Stimulated activated naive CD8-positive, alpha-beta T cell treated with anti-CD3 and anti-CD28 coated beads, Interleukin-15, Interleukin-2, amounts not matched to agents 100 ng/mL and 50 ng/mL, for 24 hours (primary cell): ENCODE results near the gene SLC38A4.
"Not testable (repeated sequence)": the region's sequence is repeated elsewhere in the genome, so short reads cannot be mapped to it uniquely, and the experiment has no call there.

Experiments used
- H3K27ac Mint-ChIP-seq: one replicate; pipeline ENCODE4 v1.8.0; 2021; ENCODE audit warnings: mild to moderate bottlenecking, mixed read lengths
- H3K27me3 Mint-ChIP-seq: one replicate; pipeline ENCODE4 v1.8.0; 2021; ENCODE audit warnings: mixed read lengths
- H3K36me3 Mint-ChIP-seq: one replicate; pipeline ENCODE4 v1.8.0; 2021; ENCODE audit warnings: low read depth, mixed read lengths
- H3K4me1 Mint-ChIP-seq: one replicate; pipeline ENCODE4 v1.8.0; 2021; ENCODE audit warnings: low read depth, mixed read lengths
- H3K4me3 Mint-ChIP-seq: one replicate; pipeline ENCODE4 v1.8.0; 2021; ENCODE audit warnings: mild to moderate bottlenecking, mixed read lengths
- H3K9me3 Mint-ChIP-seq: one replicate; pipeline ENCODE4 v1.8.0; 2021; ENCODE audit warnings: mixed read lengths

Gene SLC38A4

DNA sequence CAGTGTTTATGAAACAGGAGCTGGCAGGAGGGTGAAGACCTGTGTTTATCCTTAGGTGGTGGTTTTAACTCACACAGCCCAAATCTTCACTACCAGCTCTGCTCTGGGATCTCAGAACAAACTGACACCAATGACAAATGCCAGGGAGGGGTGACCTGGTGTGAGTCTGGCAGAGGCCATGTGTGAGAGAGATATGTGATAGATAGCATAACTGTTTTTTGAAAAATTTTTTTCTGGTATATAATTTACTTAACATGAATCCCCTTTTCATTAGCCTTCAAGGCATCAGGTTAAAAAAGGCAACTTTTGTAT lies 51.5 kb downstream of the SLC38A4 start:
- Mint-ChIP-seq H3K9me3 (no peaks in the 10 kb centered on the region), H3K4me1 (no peaks in the 10 kb centered on the region), H3K27me3 (no peaks in the 10 kb centered on the region), H3K36me3 (no peaks in the 10 kb centered on the region), H3K4me3 (no peak overlapping the region), H3K27ac (no peak overlapping the region)

DNA sequence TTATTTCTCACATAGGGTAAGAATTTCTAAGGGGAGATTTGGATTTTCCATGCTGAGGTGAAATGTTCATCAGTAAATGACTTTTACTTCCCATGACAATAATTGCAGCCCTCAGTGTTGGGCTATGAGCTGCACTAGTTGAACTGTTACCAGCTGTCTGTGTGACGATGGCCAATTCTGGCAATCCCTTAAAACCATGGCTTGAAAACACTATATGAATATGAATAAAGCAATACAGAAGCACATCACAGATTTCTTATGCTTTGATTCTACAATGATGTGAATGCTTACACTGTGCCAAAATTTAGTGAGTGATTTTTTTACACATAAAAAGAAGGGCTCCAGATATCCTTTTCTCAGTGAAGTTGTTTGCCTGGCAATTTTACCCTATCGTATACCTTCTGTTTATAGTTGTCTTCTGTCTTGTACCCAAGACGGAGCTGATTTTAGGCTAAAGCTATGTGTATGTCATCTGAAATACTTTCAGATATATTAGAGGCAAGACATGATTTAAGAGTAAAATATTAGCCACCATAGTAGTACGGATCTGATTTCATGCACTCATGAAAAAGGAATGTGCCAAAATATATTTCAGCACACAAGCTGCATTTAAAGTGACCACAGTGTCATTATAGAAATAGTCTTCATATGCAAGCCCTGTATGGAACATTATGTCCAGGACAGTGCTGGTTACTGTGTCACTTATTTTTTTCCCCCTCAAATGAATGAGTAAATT lies 52.0 kb downstream of the SLC38A4 start:
- no peaks in the 10 kb centered on the region for H3K9me3 Mint-ChIP-seq
- H3K4me3 Mint-ChIP-seq = no peak overlapping the region
- no peaks in the 10 kb centered on the region for H3K36me3 Mint-ChIP-seq
- no peak overlapping the region for H3K27ac Mint-ChIP-seq
- H3K4me1 Mint-ChIP-seq = no peaks in the 10 kb centered on the region
- H3K27me3 Mint-ChIP-seq = no peaks in the 10 kb centered on the region

DNA sequence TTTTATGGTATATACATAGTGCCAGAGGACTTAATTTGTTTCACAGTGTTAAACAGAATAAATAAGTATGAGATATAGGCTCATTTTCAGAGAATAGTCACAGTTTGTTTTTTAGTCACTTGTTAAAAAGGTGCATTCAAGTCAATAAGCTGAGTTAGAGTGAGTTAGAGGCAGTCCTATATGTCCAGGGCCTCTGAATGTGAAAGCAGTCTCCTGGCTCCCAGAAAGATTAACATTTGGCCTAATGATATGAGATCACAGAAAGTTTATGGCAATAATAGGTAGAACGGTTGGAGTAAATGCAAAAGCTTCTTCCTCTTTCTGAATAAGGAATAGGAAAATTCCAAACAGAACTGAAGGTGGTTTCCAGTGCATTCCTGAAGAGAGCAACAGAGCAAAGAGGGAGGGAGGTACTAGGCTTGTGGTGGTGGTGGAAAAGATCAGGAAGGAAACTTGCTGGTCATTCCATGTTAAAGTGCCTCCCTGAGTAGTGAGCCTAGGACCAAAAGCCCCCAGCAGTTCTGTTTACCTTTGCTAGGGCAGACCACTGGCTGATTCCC lies 54.4 kb downstream of the SLC38A4 start:
- Mint-ChIP-seq H3K27ac (no peak overlapping the region), H3K27me3 (no peaks in the 10 kb centered on the region), H3K9me3 (no peaks in the 10 kb centered on the region), H3K4me1 (no peaks in the 10 kb centered on the region), H3K4me3 (no peak overlapping the region), H3K36me3 (no peaks in the 10 kb centered on the region)

DNA sequence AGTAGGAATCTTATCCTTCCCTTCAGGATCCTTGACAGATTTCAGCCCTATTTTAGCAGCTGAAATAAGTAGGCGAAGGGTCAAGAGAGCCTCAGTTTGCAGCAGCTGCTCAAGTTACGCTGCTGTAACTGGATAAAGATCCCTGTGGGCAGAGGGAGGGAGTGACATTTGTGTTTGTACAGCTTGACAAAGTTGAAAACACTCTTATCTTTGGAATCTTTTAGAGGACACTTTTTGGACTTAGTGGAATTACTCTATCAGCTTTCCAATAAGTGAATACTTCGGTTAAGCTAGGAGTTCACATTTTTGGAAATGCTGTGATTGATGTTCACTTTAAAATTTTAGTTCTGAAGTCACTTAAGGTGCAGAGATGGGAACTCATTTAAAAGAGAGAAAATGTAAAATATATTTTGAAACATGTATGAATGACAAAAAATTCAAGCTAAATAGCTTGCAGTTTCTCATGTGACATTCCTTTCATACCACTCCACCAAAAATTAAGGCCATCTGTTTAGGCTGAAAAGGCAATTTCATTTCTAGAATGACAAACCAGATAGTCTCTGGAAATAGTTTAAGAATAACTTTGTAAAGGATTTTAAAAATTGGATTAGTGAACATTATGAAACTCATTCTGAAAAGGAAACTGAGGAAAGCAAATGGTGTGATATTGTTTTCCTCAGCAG lies 55.2 kb downstream of the SLC38A4 start:
- Mint-ChIP-seq H3K27ac (no peak overlapping the region), H3K4me3 (no peak overlapping the region), H3K27me3 (no peaks in the 10 kb centered on the region), H3K4me1 (no peaks in the 10 kb centered on the region), H3K9me3 (no peaks in the 10 kb centered on the region), H3K36me3 (no peaks in the 10 kb centered on the region)

DNA sequence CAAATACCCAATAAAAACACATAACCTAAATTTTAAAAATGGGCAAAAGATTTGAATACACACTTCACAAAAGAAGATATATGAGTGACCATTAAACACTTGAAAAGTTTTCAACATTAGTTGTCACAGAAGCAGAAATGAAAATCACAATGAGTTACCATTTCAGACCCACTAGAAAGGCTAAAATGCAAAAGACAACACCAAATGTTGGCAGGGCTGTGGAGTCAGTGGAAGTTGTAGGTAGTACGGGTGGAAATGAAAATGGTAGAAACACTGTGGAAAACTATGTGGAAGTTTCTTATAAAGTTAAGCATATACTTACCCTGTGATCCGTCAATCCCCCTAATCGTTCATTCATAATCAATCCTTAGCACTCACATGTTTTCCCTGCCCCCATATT lies 61.8 kb downstream of the SLC38A4 start:
- Mint-ChIP-seq H3K4me1 (no peaks in the 10 kb centered on the region), H3K27ac (no peak overlapping the region), H3K27me3 (no peaks in the 10 kb centered on the region), H3K36me3 (no peaks in the 10 kb centered on the region), H3K9me3 (no peaks in the 10 kb centered on the region), H3K4me3 (no peak overlapping the region)

DNA sequence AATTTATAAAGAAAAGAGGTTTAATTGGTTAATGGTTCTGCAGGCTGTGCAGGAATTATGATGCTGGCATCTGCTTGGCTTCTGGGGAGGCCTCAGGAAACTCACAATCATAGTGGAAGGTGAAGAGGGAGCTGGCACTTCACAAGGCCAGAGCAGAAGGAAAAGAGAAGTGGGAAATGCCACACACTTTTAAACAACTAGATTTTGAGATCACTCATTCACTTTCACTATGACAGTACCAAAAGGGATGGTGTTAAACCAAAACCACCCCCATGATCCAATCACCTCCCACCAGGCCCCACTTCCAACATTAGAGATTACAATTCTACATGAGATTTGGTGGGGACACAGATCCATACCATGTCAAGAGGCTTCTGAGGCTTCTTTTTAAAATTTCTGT lies 62.6 kb downstream of the SLC38A4 start:
- Mint-ChIP-seq H3K4me3 (no peak overlapping the region), H3K36me3 (no peaks in the 10 kb centered on the region), H3K27me3 (no peaks in the 10 kb centered on the region), H3K27ac (no peak overlapping the region), H3K4me1 (no peaks in the 10 kb centered on the region), H3K9me3 (no peaks in the 10 kb centered on the region)

DNA sequence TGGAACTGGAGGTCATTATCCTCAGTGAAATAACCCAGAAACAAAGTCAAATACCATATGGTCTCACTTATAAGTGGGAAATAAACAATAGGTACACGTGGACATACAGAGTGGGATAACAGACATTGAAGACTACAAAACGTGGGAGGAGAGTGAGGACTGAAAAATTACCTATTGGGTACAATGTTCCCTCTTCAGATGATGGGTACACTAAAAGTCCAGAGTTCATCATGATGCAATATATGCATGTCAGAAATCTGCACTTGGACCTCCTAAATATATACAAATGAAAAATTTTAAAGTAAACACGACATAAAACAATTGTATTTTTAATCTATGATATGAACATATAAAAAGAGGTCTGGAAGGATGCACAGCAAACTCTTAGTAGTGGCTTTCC lies 71.2 kb downstream of the SLC38A4 start:
- no peaks in the 10 kb centered on the region for H3K4me1 Mint-ChIP-seq
- no peak overlapping the region for H3K4me3 Mint-ChIP-seq
- peaks cover 4% of the 10 kb centered on the region for H3K27me3 Mint-ChIP-seq
- no peak overlapping the region for H3K27ac Mint-ChIP-seq
- H3K9me3 Mint-ChIP-seq = peaks cover 14% of the 10 kb centered on the region
- H3K36me3 Mint-ChIP-seq = no peaks in the 10 kb centered on the region

DNA sequence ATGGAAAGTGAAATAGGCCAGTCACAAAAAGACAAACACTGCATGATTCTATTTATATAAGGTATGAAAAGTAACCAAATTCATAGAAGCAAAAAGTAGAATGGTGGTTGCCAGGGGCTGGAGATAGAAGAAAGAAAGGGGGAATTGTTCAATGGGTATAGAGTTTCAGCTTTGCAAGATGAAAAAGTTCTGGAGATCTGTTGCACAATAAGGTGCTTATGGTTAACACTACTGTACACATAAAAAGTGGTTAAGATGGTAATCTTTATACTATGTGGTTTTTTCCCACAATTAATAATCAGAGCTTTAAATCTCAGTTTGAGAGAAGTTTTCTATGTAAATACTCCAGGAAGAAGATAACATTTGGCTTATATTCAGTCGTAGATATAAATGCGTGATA lies 73.4 kb downstream of the SLC38A4 start:
- no peak overlapping the region for H3K4me3 Mint-ChIP-seq
- no peaks in the 10 kb centered on the region for H3K4me1 Mint-ChIP-seq
- H3K9me3 Mint-ChIP-seq = peaks cover 19% of the 10 kb centered on the region
- H3K27me3 Mint-ChIP-seq = peaks cover 11% of the 10 kb centered on the region
- no peaks in the 10 kb centered on the region for H3K36me3 Mint-ChIP-seq
- H3K27ac Mint-ChIP-seq = no peak overlapping the region

DNA sequence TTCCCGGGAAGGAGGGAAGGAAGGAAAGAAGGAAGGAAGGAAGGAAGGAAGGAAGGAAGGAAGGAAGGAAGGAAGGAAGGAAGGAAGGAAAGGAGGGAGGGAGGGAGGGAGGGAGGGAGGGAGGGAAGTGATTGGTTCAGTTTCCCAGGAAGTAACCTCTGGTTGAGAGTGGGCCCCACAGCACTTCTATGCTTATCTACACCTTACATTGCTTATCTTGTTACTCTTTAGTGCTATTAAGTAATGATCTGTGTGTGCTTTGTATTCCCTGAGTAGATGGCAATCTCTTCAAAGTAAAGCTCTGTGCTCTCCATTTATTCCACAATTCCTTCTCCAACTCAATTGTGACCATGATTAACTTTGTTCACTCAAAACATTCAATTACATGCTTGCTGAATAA lies 74.6 kb downstream of the SLC38A4 start:
- no peaks in the 10 kb centered on the region for H3K36me3 Mint-ChIP-seq
- H3K4me3 Mint-ChIP-seq = no peak overlapping the region
- H3K9me3 Mint-ChIP-seq = peaks cover 12% of the 10 kb centered on the region
- peak overlapping the region; percentile 39 for H3K27ac Mint-ChIP-seq
- H3K4me1 Mint-ChIP-seq = no peaks in the 10 kb centered on the region
- peaks cover 11% of the 10 kb centered on the region for H3K27me3 Mint-ChIP-seq

DNA sequence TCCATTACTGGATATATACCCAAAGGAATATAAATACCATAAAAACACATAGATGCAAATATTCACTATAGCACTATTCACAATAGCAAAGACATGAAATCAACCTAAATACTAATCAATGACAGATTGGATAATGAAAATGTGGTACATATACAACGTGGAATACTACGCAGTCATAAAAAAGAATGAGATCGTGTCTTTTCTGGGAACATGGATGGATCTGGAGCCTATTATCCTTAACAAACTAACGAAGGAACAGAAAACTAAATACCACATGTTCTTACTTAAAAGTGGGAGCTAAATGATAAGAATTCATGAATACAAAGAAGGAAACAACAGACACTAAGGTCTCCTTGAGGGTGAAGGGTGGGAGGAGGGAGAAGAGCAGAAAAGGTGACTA lies 76.5 kb downstream of the SLC38A4 start:
- Mint-ChIP-seq H3K4me3 (no peak overlapping the region), H3K4me1 (no peaks in the 10 kb centered on the region), H3K9me3 (peaks cover 23% of the 10 kb centered on the region), H3K36me3 (no peaks in the 10 kb centered on the region), H3K27me3 (peaks cover 11% of the 10 kb centered on the region), H3K27ac (no peak overlapping the region)

DNA sequence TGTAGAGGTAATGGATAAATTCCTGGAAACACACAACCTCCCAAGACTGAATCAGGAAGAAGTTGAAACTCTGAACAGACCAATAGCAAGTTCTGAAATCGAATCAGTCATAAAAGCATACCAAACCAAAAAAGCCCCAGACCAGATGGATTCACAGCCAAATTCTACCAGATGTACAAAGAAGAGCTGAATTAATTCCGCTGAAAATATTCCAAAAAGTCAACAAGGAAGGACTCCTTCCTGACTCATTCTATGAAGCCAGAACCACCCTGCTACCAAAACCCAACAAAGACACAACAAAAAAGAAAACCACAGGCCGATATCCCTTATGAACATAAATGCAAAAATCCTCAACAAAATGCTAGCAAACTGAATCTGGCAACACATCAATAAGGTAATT lies 81.5 kb downstream of the SLC38A4 start:
- H3K4me1 Mint-ChIP-seq = no peaks in the 10 kb centered on the region
- no peak overlapping the region for H3K4me3 Mint-ChIP-seq
- peaks cover 5% of the 10 kb centered on the region for H3K27me3 Mint-ChIP-seq
- no peaks in the 10 kb centered on the region for H3K36me3 Mint-ChIP-seq
- peaks cover 37% of the 10 kb centered on the region for H3K9me3 Mint-ChIP-seq
- H3K27ac Mint-ChIP-seq = no peak overlapping the region

DNA sequence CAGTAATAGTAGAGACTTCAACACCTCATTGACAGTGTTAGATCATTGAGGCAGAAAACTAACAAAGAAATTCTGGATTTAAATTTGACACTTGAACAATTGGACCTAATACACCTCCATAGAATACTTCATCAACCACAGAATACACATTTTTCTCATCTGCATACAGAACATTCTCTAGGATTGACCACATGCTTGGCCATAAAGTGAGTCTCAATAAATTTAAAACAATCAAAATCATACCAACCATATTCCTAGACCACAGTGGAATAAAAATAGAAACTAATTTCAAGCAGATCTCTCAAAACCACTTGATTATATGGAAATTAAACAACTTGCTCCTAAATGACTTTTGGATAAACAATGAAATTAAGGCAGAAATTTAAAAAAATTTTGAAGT lies 82.3 kb downstream of the SLC38A4 start:
- H3K4me1 Mint-ChIP-seq = no peaks in the 10 kb centered on the region
- H3K4me3 Mint-ChIP-seq = no peak overlapping the region
- no peaks in the 10 kb centered on the region for H3K36me3 Mint-ChIP-seq
- no peaks in the 10 kb centered on the region for H3K27me3 Mint-ChIP-seq
- H3K9me3 Mint-ChIP-seq = peaks cover 29% of the 10 kb centered on the region
- H3K27ac Mint-ChIP-seq = no peak overlapping the region

DNA sequence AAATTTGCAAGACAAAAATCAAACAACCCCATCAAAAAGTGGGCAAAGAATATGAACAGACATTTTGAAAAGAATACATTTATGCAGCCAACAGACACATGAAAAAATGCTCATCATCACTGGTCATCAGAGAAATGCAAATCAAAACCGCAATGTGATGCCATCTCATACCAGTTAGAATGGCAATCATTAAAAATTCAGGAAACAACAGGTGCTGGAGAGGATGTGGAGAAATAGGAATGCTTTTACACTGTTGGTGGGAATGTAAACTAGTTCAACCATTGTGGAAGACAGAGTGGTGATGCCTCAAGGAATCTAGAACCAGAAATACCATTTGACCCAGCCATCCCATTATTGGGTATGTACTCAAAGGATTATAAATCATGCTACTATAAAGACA lies 83.5 kb downstream of the SLC38A4 start:
- H3K4me3 Mint-ChIP-seq, H3K36me3 Mint-ChIP-seq, H3K27ac Mint-ChIP-seq, H3K27me3 Mint-ChIP-seq, H3K4me1 Mint-ChIP-seq: not testable (repeated sequence)
- peaks cover 33% of the 10 kb centered on the region for H3K9me3 Mint-ChIP-seq

DNA sequence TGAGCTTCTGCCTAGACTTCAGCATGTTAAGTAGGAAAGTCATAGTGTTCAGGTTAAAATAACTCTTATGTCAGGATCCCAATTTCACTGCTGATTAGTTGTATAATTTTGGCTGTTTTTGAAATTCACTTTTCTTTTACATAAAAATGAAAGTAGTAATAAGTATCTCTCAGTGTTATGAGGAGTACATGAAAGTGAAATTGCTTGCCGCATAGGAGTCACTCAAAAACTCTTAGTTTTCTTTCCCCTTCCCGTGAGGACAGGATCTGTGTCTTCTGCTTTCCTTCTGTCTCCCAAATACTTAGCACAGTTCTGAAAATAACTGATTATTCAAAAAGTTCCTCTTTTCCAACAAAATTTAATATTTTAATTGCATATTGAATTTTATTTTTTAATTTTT lies 100.5 kb downstream of the SLC38A4 start:
- Mint-ChIP-seq H3K4me3 (no peak overlapping the region), H3K9me3 (peaks cover 2% of the 10 kb centered on the region), H3K27ac (no peak overlapping the region), H3K27me3 (peaks cover 3% of the 10 kb centered on the region), H3K36me3 (no peaks in the 10 kb centered on the region), H3K4me1 (no peaks in the 10 kb centered on the region)

DNA sequence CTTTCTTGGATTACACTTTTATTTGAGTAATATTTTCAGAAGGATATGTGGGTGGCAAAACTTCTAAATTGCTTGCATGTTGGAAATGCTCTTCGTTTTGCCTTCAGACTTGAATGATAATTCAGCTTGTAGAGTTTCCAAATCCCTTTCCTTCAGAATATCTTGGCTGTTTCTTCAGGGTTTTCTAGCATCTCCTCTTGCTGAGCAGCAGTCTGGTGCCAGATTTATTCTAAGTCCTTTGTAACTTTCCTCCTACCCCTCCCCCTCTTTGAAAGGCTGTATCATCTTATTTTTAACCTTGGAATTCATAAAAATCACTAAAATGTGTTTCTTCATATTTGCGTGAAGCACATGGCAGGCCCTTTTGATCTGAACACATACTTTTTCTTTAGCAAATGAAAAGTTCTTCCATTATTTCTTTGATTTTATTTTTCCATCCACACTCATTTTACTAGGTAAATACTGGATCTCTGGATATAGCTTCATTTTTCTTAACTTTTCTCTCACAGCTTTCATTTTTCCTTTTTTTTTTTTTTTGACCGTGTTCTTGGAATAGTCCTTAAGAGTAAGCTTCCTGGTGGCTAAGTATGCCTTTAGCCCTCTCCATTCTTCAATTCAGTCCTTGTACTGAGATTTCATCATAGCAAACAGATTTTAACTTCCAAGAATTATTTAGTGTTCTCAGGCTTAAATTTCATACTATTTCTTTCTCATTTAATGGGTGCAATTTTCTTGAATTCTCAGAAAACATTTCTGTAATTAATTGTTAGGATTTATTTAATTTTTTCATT lies 102.0 kb downstream of the SLC38A4 start:
- Mint-ChIP-seq H3K9me3 (peaks cover 6% of the 10 kb centered on the region), H3K27me3 (peaks cover 3% of the 10 kb centered on the region), H3K4me1 (no peaks in the 10 kb centered on the region), H3K36me3 (no peaks in the 10 kb centered on the region), H3K27ac (no peak overlapping the region), H3K4me3 (no peak overlapping the region)
